GOT3 (cell line): ENCODE data around the gene MICOS13.

Experiments used
- DNase-seq: peaks from one replicate; lab custom pipeline; 2025; ENCODE audit warnings: mixed read lengths; lab: John Stamatoyannopoulos, UW

The MICOS13 gene

DNA sequence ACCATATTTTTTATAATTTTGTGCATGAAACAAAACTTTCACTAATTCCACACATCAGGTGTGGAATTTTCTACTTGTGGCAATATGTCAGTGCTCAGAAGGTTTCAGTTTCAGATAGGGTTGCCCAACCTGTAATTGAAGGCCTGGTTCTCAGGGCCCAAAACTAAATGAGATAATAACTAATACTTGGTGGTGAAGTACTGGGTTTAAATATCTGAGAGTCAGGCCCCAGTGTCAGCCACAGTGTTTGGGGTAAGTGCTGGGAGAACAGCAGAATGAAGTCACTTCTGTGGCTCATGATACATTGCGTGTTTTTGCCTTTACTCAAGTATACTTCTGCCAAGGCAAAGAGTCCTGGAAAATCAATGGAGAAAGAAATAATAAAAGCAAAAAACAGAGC lies 51.9 kb downstream of the MICOS13 start:
- no peak for DNase-seq
